GM12878 (cell line): ENCODE measurements around the gene COL11A1. TPM values are rescaled to one million over a fixed set of nuclear protein-coding genes. Genes with fewer than 3 reads are reported as not detected.

Experiments
- ATAC-seq: fragments of 200-7000 bp; cut with Tn5 transposase; 3 replicates; pipeline ENCODE4 v1.9.1; 2020; ENCODE audit warnings: mild to moderate bottlenecking, moderate library complexity
- BruUV-seq: library from RNA; stranded (reverse); fragments of 400-500 nt; replicated peaks from 2 replicates; lab custom pipeline; 2021; lab: Mats Ljungman, UMichigan
- CTCF ChIA-PET: fragments of 300-600 bp; sonication (Branson Sonifier 250); formaldehyde crosslinking; extraction: SDS; loops from one replicate; lab custom pipeline; 2021; ENCODE audit warnings: inconsistent platforms; lab: Yijun Ruan, JAX
- POLR2A ChIA-PET: fragments of 350-600 bp; formaldehyde crosslinking; extraction: SDS; loops from one replicate; lab custom pipeline; 2021; ENCODE audit warnings: inconsistent platforms; lab: Charles Lee
- RAD21 ChIA-PET: fragments of 300-600 bp; sonication (Branson Sonifier 250); formaldehyde crosslinking; loops from one replicate; lab custom pipeline; 2023; ENCODE audit warnings: antibody characterized with exemption; ENCODE audit not compliant: unreplicated experiment; lab: Charles Lee
- SMC1A ChIA-PET: fragments of 300-600 bp; sonication (Branson Sonifier 250); formaldehyde crosslinking; loops from one replicate; lab custom pipeline; 2023; ENCODE audit not compliant: unreplicated experiment, uncharacterized antibody; lab: Charles Lee
- DNase-seq: peaks from one replicate; pipeline ENCODE4 v3.0.0-alpha.2; 2011; ENCODE audit warnings: low read depth, low spot score
- FAIRE-seq: peaks from 3 replicates; lab custom pipeline; 2011; peaks lifted over from hg19 to GRCh38; lab: Jason Lieb, UNC
- H2AFZ ChIP-seq: 2 replicates; pipeline ENCODE4 v1.6.0; 2011; ENCODE audit warnings: low read depth, low read length, control low read depth; ENCODE audit not compliant: control insufficient read depth
- H3K27ac ChIP-seq: 2 replicates; pipeline ENCODE4 v1.5.1; 2011; ENCODE audit warnings: control low read depth; ENCODE audit not compliant: control insufficient read depth, insufficient read depth
- H3K27me3 ChIP-seq, 2 experiments: replicated peaks in 1 of 2; 2 replicates each; pipeline versions ENCODE4 v1.6.0 to v1.6.1; 2011; ENCODE audit warnings: low read length in 1 of 2; ENCODE audit not compliant: control insufficient read depth in 2 of 2, insufficient read depth in 2 of 2
- H3K36me3 ChIP-seq, 2 experiments: 2 replicates each; pipeline ENCODE4 v1.5.1; 2011; ENCODE audit warnings: low read length in 1 of 2; ENCODE audit not compliant: control insufficient read depth in 2 of 2, insufficient read depth in 2 of 2
- H3K4me1 ChIP-seq: 2 replicates; pipeline ENCODE4 v1.6.1; 2011; ENCODE audit warnings: mild to moderate bottlenecking, low read length, moderate library complexity, mixed read lengths; ENCODE audit not compliant: control insufficient read depth, insufficient read depth
- H3K4me2 ChIP-seq: 2 replicates; pipeline ENCODE4 v1.6.0; 2011; ENCODE audit warnings: control low read depth; ENCODE audit not compliant: control insufficient read depth, insufficient read depth
- H3K4me3 ChIP-seq: fragments of 200-600 bp; sonication (generic); 2 replicates; pipeline ENCODE4 v1.5.1; 2016
- H3K79me2 ChIP-seq: 2 replicates; pipeline ENCODE4 v1.6.0; 2011; ENCODE audit warnings: low read length; ENCODE audit not compliant: control insufficient read depth, insufficient read depth
- H3K9ac ChIP-seq: 2 replicates; pipeline ENCODE4 v1.8.0; 2011; ENCODE audit warnings: low read length, control low read depth, mixed read lengths; ENCODE audit not compliant: control insufficient read depth, insufficient read depth
- H3K9me3 ChIP-seq: replicated peaks from 3 replicates; pipeline ENCODE4 v1.5.1; 2011; ENCODE audit warnings: mild to moderate bottlenecking, low read length; ENCODE audit not compliant: control insufficient read depth, insufficient read depth
- H4K20me1 ChIP-seq: 2 replicates; pipeline ENCODE4 v1.6.0; 2011; ENCODE audit not compliant: control insufficient read depth, insufficient read depth
- EZH2 ChIP-seq: IDR thresholded peaks from 2 replicates; pipeline ENCODE4 v1.6.1; 2012; ENCODE audit warnings: low read depth, mild to moderate bottlenecking, control low read depth, inconsistent platforms, low read length, borderline replicate concordance; ENCODE audit not compliant: control insufficient read depth
- GATAD2B ChIP-seq: fragments of 450-650 bp; conservative IDR thresholded peaks from 2 replicates; pipeline ENCODE4 v1.6.1; 2017; ENCODE audit warnings: low read depth, mild to moderate bottlenecking, moderate library complexity
- MXI1 ChIP-seq: fragments of 150-350 bp; IDR thresholded peaks from 2 replicates; pipeline ENCODE4 v1.6.1; 2011; ENCODE audit warnings: low read depth, mild to moderate bottlenecking, inconsistent platforms, low read length, improper control_type of control experiment
- NFIC ChIP-seq: IDR thresholded peaks from 2 replicates; pipeline ENCODE4 v1.6.1; 2012; ENCODE audit warnings: low read depth, mild to moderate bottlenecking, inconsistent platforms, low read length, moderate library complexity
- NFYB ChIP-seq: IDR thresholded peaks from 2 replicates; pipeline ENCODE4 v1.6.1; 2011; ENCODE audit warnings: low read depth, mild to moderate bottlenecking, low read length, improper control_type of control experiment, moderate library complexity; ENCODE audit not compliant: insufficient read depth
- RAD21 ChIP-seq: IDR thresholded peaks from 2 replicates; pipeline ENCODE4 v1.6.1; 2011; ENCODE audit warnings: mild to moderate bottlenecking, low read depth, low read length, moderate library complexity; ENCODE audit not compliant: insufficient read depth
- SUPT20H ChIP-seq: IDR thresholded peaks from 2 replicates; pipeline ENCODE4 v1.6.1; 2011; ENCODE audit warnings: low read depth, mild to moderate bottlenecking, low read length, moderate library complexity, borderline replicate concordance; ENCODE audit not compliant: control insufficient read depth
- ZBED1 ChIP-seq: IDR thresholded peaks from 2 replicates; pipeline ENCODE4 v1.6.1; 2016; ENCODE audit warnings: borderline replicate concordance
- ZSCAN29 ChIP-seq: fragments of 450-650 bp; IDR thresholded peaks from 2 replicates; pipeline ENCODE4 v1.6.1; 2017; ENCODE audit warnings: mild to moderate bottlenecking, moderate library complexity
- WGBS: methylation state at CpG from one replicate; pipeline ENCODE4 v1.1.6; 2016; ENCODE audit warnings: low lambda C conversion rate; ENCODE audit not compliant: insufficient replicate concordance, insufficient coverage; ENCODE audit errors: missing lambda C conversion rate; 5-methylcytosine and 5-hydroxymethylcytosine counted together
- in situ Hi-C: fragments of 300-500 bp; cut with MboI; formaldehyde crosslinking; loops from 9 replicates; pipeline ENCODE4 v1.14.3; 2018; ENCODE audit warnings: mixed read lengths
- intact Hi-C: fragments of 100-400 bp; cut with micrococcal nuclease; formaldehyde crosslinking; loops from one replicate; pipeline ENCODE4 v1.14.2; 2022; ENCODE audit not compliant: unreplicated experiment
- polyA plus RNA-seq, 11 experiments: library from polyadenylated mRNA; depleted of rRNA in 4 of 11; unstranded in 6 of 11; stranded (reverse) in 5 of 11; fragments of >200 nt; fragmentation: Nextera tagmentation in 4 of 11; fragmentation: Illumina TruSeq in 1 of 11; extraction: Ambion mirVana in 4 of 11; extraction: Trizol in 1 of 11; gene quantifications; 1 replicate in 1 of 11; 2 replicates in 10 of 11; pipeline versions ENCODE4 v1.2.1 to v1.2.3, GENCODE V29; 2011 to 2016; ENCODE audit warnings: inconsistent platforms in 2 of 11, missing spikeins in 2 of 11, low read depth in 1 of 11
- total RNA-seq, 4 experiments: library from RNA; depleted of rRNA in 3 of 4; stranded (reverse); fragments of >200 nt in 3 of 4; fragmentation: Illumina TruSeq in 1 of 4; extraction: Trizol in 1 of 4; gene quantifications; 2 replicates each; pipeline versions ENCODE4 v1.2.1 to v1.2.3, GENCODE V29; 2013 to 2021
- TF ChIP-seq, protein P1 (sequence below): fragments of 450-650 bp; IDR thresholded peaks from 2 replicates; pipeline ENCODE4 v1.6.1; 2018; ENCODE audit warnings: borderline replicate concordance, mild to moderate bottlenecking; ENCODE audit not compliant: partially characterized antibody
- TF ChIP-seq, protein P2 (sequence below): fragments of 450-650 bp; IDR thresholded peaks from 2 replicates; pipeline ENCODE4 v1.6.1; 2016; ENCODE audit warnings: mild to moderate bottlenecking

COL11A1 gene
- total and polyA plus RNA-seq, 10 of the 15 experiments (the other 5 are each of a cell fraction or from before 2014, with no cell fraction given): 0.11 TPM; not detected in 9

- TF ChIP-seq ZSCAN29 (no peak), RAD21 (no peak), SUPT20H (no peak), NFIC (no peak)
Observed at GRCh38 chr1:103108376-103109150, at the start of gene COL11A1 (continued).

DNA sequence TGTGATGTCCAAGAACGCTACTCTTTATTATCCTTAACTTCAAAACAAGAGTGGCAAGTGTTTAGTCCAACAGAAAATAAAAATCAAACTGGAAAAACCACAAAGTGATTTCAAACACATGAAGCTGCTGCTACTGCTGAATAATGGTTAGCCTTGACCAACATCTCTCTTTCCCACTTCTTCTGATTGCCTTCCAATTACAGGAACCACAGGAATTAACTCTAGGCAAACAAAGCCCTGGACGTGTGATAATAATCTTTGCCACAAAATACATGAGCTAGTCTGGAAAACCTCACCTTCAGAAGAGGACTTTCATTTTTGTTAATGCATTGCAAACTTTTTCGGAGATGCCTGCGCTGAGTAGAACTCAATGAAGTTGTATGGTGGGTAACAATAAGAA lies 48.6 kb upstream of the COL11A1 start:
- Histone ChIP-seq H3K27me3 (no peaks in the 10 kb centered on the region), H3K9me3 (no peaks in the 10 kb centered on the region), H3K79me2 (no peaks in the 10 kb centered on the region), H3K36me3 (no peaks in the 10 kb centered on the region), H4K20me1 (no peaks in the 10 kb centered on the region), H3K9ac (no peak overlapping the region), H3K4me1 (no peaks in the 10 kb centered on the region), H3K4me3 (no peak overlapping the region), H3K4me2 (no peak overlapping the region), H2AFZ (no peak overlapping the region), H3K27ac (no peak overlapping the region)
- CTCF ChIA-PET: no interaction called here
- BruUV-seq: no TSS peak
- SMC1A ChIA-PET: interaction anchor here (1.8 kb wide), 1 partner anchor 24 kb away, joined by 6 read pairs; no protein-coding TSS in a partner anchor
- in situ Hi-C loops (no loop called here), intact Hi-C loops (no loop called here)
- TF ChIP-seq, protein P1, sequence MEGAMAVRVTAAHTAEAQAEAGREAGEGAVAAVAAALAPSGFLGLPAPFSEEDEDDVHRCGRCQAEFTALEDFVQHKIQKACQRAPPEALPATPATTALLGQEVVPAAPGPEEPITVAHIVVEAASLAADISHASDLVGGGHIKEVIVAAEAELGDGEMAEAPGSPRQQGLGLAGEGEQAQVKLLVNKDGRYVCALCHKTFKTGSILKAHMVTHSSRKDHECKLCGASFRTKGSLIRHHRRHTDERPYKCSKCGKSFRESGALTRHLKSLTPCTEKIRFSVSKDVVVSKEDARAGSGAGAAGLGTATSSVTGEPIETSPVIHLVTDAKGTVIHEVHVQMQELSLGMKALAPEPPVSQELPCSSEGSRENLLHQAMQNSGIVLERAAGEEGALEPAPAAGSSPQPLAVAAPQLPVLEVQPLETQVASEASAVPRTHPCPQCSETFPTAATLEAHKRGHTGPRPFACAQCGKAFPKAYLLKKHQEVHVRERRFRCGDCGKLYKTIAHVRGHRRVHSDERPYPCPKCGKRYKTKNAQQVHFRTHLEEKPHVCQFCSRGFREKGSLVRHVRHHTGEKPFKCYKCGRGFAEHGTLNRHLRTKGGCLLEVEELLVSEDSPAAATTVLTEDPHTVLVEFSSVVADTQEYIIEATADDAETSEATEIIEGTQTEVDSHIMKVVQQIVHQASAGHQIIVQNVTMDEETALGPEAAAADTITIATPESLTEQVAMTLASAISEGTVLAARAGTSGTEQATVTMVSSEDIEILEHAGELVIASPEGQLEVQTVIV: no peak
- TF ChIP-seq NFIC (no peak), EZH2 (no peak), NFYB (no peak), ZBED1 (no peak), MXI1 (no peak), GATAD2B (no peak)
- TF ChIP-seq, protein P2, sequence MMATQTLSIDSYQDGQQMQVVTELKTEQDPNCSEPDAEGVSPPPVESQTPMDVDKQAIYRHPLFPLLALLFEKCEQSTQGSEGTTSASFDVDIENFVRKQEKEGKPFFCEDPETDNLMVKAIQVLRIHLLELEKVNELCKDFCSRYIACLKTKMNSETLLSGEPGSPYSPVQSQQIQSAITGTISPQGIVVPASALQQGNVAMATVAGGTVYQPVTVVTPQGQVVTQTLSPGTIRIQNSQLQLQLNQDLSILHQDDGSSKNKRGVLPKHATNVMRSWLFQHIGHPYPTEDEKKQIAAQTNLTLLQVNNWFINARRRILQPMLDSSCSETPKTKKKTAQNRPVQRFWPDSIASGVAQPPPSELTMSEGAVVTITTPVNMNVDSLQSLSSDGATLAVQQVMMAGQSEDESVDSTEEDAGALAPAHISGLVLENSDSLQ: no peak
- FAIRE-seq (no peak), DNase-seq (no peak), ATAC-seq (no peak)
- WGBS: 48% methylated on average over 4 of the region's 4 CpGs
- POLR2A ChIA-PET: no interaction called here
- RAD21 ChIA-PET: no interaction called here
